Effector memory CD4-positive, alpha-beta T cell (primary cell): ENCODE results near the gene ANKDD1A.

ENCODE experiments used
- DNase-seq, 3 donors: peaks; one replicate each; pipeline ENCODE4 v3.0.0-alpha.2; 2020
- H3K27ac ChIP-seq: 2 replicates; pipeline ENCODE4 v1.7.0; 2013; ENCODE audit warnings: mild to moderate bottlenecking, low read length, moderate library complexity; ENCODE audit not compliant: insufficient read depth, poor library complexity, severe bottlenecking
- H3K27me3 ChIP-seq: replicated peaks from 2 replicates; pipeline ENCODE4 v1.7.0; 2013; ENCODE audit warnings: mild to moderate bottlenecking, low read length; ENCODE audit not compliant: insufficient read depth, control insufficient read depth, poor library complexity, severe bottlenecking
- H3K36me3 ChIP-seq: 2 replicates; pipeline ENCODE4 v1.7.0; 2013; ENCODE audit warnings: mild to moderate bottlenecking, low read length, moderate library complexity; ENCODE audit not compliant: control insufficient read depth, insufficient read depth
- H3K4me1 ChIP-seq: 2 replicates; pipeline ENCODE4 v1.7.0; 2013; ENCODE audit warnings: low read length, mild to moderate bottlenecking; ENCODE audit not compliant: control insufficient read depth, insufficient read depth, poor library complexity, severe bottlenecking
- H3K4me3 ChIP-seq: 2 replicates; pipeline ENCODE4 v1.7.0; 2013; ENCODE audit warnings: low read length, low read depth, mild to moderate bottlenecking; ENCODE audit not compliant: insufficient read depth, poor library complexity, severe bottlenecking
- H3K9me3 ChIP-seq: 2 replicates; pipeline ENCODE4 v1.7.0; 2013; ENCODE audit warnings: mild to moderate bottlenecking, low read length, moderate library complexity; ENCODE audit not compliant: control insufficient read depth

Gene ANKDD1A

GRCh38 chr15:64894395-64895056, 17.2 kb upstream of the ANKDD1A start:
- H3K27ac ChIP-seq, result peak overlapping the region; percentile 96
- no peaks in the 10 kb centered on the region for H3K9me3 ChIP-seq
- H3K36me3 ChIP-seq, result no peaks in the 10 kb centered on the region
- peaks cover 50% of the 10 kb centered on the region for H3K4me1 ChIP-seq
- peak overlapping the region; percentile 48 for H3K4me3 ChIP-seq
- H3K27me3 ChIP-seq, result no peaks in the 10 kb centered on the region
- peak; percentile 76 to 82 (median 79) for DNase-seq

GRCh38 chr15:64895285-64896065, 16.2 kb upstream of the ANKDD1A start:
- peak in 1 of 3 donors; percentile 23 for DNase-seq
- H3K4me3 ChIP-seq, result peak overlapping the region; percentile 48
- H3K27ac ChIP-seq, result peak overlapping the region; percentile 96
- no peaks in the 10 kb centered on the region for H3K36me3 ChIP-seq
- no peaks in the 10 kb centered on the region for H3K27me3 ChIP-seq
- H3K4me1 ChIP-seq, result peaks cover 50% of the 10 kb centered on the region
- H3K9me3 ChIP-seq, result no peaks in the 10 kb centered on the region

DNA sequence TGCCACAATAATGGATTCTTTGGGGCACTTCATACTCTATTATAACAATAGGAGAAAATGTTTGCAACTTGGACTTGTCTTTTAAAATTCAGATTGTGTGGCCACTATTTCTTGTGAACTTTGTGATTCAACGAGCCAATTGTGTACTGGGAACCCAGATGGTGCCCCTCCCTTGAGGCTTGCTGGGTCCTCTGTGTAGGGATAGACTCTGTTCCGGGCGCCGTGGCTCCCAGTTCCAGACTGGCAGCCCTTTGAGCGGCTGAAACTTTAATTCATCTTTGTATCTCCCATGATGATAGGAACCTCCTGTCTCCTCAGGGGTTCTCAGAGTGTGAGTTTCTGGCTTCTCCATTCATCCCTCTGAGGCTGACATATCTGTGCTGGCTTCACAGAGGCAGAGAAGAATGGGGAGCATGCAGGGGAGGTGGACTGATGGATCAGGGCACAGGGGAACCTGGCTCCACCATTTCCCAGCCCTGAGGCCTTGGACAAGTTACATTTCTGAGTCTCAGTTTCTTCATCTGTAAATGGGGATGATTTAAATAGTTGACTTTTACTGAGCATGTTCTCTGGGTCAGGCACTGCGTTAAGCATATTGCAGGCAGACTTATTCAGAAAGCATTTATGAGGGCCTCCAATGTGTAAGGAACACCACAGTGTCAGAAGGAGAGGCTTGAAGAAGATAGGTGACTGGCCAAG, 15.2 kb upstream of the ANKDD1A start:
- no peaks in the 10 kb centered on the region for H3K36me3 ChIP-seq
- H3K9me3 ChIP-seq, result peaks cover 5% of the 10 kb centered on the region
- H3K27ac ChIP-seq, result peak overlapping the region; percentile 96
- peaks cover 44% of the 10 kb centered on the region for H3K4me1 ChIP-seq
- H3K27me3 ChIP-seq, result no peaks in the 10 kb centered on the region
- no peak overlapping the region for H3K4me3 ChIP-seq
- no peak for DNase-seq

DNA sequence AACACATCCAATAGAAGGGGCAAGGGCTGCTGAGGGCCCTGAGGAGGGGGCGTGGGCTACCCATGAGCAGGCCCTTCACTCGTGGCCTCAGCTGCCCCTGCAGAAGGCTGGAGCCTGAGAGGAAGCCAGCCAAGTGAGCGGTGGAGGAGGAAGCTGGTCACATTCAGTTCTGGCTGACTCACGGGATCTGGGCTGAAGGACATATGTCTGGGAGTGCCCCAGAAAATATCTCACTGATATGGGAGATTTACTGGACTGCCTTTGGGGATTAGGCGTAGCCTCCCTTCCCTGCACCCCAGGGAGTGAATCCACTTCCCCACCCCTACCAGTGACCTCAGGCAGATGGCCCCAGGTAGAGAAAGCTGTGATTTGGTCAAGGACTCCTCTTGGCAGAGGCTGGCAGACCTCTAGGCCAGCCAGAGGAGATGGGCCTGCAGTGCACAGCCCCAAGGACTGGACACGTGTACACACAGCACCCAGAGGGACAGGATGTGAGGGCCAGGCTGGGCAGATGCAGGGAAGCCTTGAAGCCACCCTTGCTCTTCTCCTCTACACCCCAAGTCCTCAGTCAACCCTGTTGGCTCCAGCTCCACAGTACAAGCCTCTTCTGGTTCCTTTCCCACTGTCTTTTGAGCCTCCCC, 14.2 kb upstream of the ANKDD1A start:
- DNase-seq, result no peak
- Histone ChIP-seq H3K36me3 (no peaks in the 10 kb centered on the region), H3K4me1 (peaks cover 37% of the 10 kb centered on the region), H3K27me3 (no peaks in the 10 kb centered on the region), H3K4me3 (no peak overlapping the region), H3K27ac (peak overlapping the region; percentile 9), H3K9me3 (peaks cover 5% of the 10 kb centered on the region)

GRCh38 chr15:64898406-64898805, 13.3 kb upstream of the ANKDD1A start:
- no peak overlapping the region for H3K4me3 ChIP-seq
- H3K36me3 ChIP-seq, result no peaks in the 10 kb centered on the region
- no peak for DNase-seq
- no peak overlapping the region for H3K27ac ChIP-seq
- peaks cover 32% of the 10 kb centered on the region for H3K4me1 ChIP-seq
- no peaks in the 10 kb centered on the region for H3K27me3 ChIP-seq
- H3K9me3 ChIP-seq, result peaks cover 5% of the 10 kb centered on the region

GRCh38 chr15:64901141-64901540, 10.6 kb upstream of the ANKDD1A start:
- DNase-seq, result no peak
- peaks cover 5% of the 10 kb centered on the region for H3K9me3 ChIP-seq
- H3K36me3 ChIP-seq, result no peaks in the 10 kb centered on the region
- H3K27me3 ChIP-seq, result no peaks in the 10 kb centered on the region
- peaks cover 21% of the 10 kb centered on the region for H3K4me1 ChIP-seq
- H3K4me3 ChIP-seq, result no peak overlapping the region
- H3K27ac ChIP-seq, result no peak overlapping the region

DNA sequence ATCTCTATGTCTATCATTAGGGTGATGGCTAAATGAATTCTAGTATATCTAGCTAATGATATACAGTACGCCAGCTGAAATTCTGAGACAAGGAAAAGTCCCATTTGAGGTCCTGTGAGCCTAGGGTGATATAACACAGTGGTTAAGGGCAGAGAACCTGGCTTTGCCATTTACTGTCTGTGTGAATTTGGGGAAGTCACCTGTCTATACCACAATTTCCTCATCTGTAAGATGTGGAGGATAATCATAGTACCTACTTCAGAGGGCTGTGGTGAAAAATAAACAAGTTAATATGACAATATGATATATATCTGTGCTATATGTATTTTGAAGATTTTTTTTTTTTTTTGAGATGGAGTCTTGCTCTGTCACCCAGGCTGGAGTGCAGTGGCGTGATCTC, 9.8 kb upstream of the ANKDD1A start:
- no peak for DNase-seq
- H3K9me3 ChIP-seq, result peaks cover 5% of the 10 kb centered on the region
- H3K4me3 ChIP-seq, result no peak overlapping the region
- H3K4me1 ChIP-seq, result peaks cover 17% of the 10 kb centered on the region
- H3K27me3 ChIP-seq, result no peaks in the 10 kb centered on the region
- no peaks in the 10 kb centered on the region for H3K36me3 ChIP-seq
- H3K27ac ChIP-seq, result peak overlapping the region; percentile 14

GRCh38 chr15:64902863-64903262, 8.8 kb upstream of the ANKDD1A start:
- Histone ChIP-seq H3K9me3 (peaks cover 5% of the 10 kb centered on the region), H3K36me3 (no peaks in the 10 kb centered on the region), H3K4me3 (no peak overlapping the region), H3K27me3 (no peaks in the 10 kb centered on the region), H3K4me1 (peaks cover 17% of the 10 kb centered on the region), H3K27ac (no peak overlapping the region)
- DNase-seq, result no peak

GRCh38 chr15:64903326-64903950, 8.3 kb upstream of the ANKDD1A start:
- H3K27me3 ChIP-seq, result no peaks in the 10 kb centered on the region
- no peak for DNase-seq
- H3K9me3 ChIP-seq, result peaks cover 5% of the 10 kb centered on the region
- H3K4me3 ChIP-seq, result no peak overlapping the region
- no peaks in the 10 kb centered on the region for H3K36me3 ChIP-seq
- H3K4me1 ChIP-seq, result peaks cover 17% of the 10 kb centered on the region
- no peak overlapping the region for H3K27ac ChIP-seq
